ENCODE data around the gene MS4A4E.

The MS4A4E gene

DNA sequence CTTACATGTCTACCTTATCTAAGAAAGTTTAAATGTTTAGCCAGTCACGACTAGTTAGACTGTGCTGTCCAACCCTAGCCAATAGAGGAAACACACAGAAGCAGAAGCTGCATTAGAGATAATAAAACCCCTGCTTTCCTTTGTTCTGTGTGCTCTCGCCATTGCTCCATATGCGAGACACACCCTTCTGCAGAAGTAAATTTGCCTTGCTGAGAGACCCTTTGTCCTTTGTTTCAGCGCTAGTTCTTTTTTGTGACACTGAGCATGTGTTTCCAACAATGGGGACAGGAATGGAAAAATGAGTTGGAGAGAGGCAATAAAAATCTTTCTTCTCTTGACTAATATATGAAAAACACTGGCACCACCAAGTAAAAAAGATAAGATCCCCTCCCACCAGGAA is 18.1 kb upstream of the MS4A4E start:
- Histone ChIP-seq H3K9me3 (ENCODE audit: control insufficient read depth, low read depth, low read length) (no peaks in the 10 kb centered on the region), H3K4me1 (ENCODE audit: control insufficient read depth, low read depth, low read length) (no peaks in the 10 kb centered on the region), H3K4me3 (ENCODE audit: low read length) (no peak overlapping the region), H3K27ac (ENCODE audit: low read length) (no peak overlapping the region), H3K36me3 (ENCODE audit: control insufficient read depth, low read depth, low read length) (no peaks in the 10 kb centered on the region), H3K9ac (ENCODE audit: low read length) (no peak overlapping the region), H3K27me3 (ENCODE audit: control insufficient read depth, insufficient read depth, low read length) (no peaks in the 10 kb centered on the region)

DNA sequence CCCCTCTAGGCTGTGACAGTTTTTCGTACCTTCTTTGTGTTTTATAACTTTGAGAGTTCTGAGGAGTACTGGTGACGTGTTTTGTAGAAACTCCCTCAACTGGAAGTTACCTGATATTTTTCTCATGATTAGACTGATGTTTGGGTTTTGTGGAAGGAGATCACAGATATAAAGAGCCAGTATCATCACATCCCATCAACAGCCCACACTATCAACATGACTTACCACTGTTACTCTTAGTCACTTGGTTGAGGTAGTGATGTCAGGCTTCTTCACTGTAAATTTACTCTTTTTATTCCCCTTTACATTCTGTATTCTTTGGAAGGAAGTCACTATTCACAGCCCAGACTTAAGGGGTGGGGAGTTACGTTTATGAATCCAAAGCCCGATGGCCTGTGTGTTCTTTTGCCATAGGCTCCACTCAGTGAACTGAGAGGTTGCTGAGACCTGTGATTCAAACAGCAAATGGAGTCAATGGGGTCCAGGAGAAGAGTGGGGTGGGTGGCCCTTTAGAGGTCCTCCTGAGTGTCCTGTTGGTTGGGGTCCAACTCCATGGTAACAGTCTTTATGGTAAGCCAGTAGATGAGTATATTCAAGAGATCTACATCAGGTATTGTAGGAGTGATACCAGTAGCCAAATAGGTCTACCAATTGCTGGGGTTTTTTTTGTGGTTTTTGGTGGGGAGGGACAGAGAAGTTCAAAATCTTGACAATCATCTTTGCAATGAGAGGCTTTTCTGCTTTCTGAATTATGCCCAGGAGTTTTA is 15.2 kb upstream of the MS4A4E start:
- Histone ChIP-seq H3K9ac (ENCODE audit: low read length) (no peak overlapping the region), H3K36me3 (ENCODE audit: control insufficient read depth, low read depth, low read length) (no peaks in the 10 kb centered on the region), H3K27me3 (ENCODE audit: control insufficient read depth, insufficient read depth, low read length) (no peaks in the 10 kb centered on the region), H3K9me3 (ENCODE audit: control insufficient read depth, low read depth, low read length) (no peaks in the 10 kb centered on the region), H3K4me1 (ENCODE audit: control insufficient read depth, low read depth, low read length) (no peaks in the 10 kb centered on the region), H3K4me3 (ENCODE audit: low read length) (no peak overlapping the region), H3K27ac (ENCODE audit: low read length) (no peak overlapping the region)

DNA sequence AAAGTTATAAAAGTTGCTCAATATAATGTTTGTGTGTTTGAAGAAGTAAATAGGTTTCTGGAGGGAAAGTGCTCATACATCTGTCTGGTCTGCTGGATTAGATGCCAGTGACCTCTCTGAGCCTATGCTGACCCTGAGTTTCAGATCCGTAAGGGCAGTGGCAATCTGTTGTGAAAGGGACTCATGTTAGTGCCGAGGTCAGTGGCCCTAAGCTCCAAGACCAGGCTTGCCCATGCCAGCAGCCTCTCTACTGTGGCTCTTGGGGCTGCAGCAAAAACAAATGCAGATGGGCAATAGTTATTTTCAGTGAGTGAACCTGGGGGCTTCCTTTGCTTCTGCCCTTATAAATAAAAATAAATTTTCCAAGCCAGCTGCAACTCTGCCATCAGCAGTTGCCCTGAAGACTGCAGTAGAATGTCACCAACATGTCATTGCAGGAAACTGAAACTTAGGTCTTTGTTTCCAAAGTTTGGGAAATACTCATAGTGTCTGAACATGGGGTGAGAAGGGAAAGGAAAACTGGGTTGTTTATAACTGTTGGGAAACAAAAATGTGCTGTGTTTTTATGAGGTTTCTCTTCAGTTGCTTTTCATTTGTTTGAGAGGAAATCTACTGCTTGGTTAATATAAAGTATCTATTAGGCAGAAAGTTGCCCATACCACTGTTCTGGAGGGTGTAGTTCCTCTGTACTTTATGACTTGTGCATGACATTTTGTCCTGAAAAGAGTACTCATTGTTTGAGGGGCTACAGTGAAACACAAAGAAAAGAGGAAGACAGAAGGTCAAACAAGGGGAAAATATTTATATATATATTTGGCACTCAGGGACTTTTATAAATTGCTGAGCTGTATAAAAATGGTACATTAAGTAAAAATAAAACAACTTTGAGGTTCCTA is 9.5 kb upstream of the MS4A4E start:
- Histone ChIP-seq H3K36me3 (ENCODE audit: control insufficient read depth, low read depth, low read length) (no peaks in the 10 kb centered on the region), H3K4me3 (ENCODE audit: low read length) (no peak overlapping the region), H3K27ac (ENCODE audit: low read length) (no peak overlapping the region), H3K4me1 (ENCODE audit: control insufficient read depth, low read depth, low read length) (no peaks in the 10 kb centered on the region), H3K9ac (ENCODE audit: low read length) (no peak overlapping the region), H3K27me3 (ENCODE audit: control insufficient read depth, insufficient read depth, low read length) (no peaks in the 10 kb centered on the region), H3K9me3 (ENCODE audit: control insufficient read depth, low read depth, low read length) (no peaks in the 10 kb centered on the region)

DNA sequence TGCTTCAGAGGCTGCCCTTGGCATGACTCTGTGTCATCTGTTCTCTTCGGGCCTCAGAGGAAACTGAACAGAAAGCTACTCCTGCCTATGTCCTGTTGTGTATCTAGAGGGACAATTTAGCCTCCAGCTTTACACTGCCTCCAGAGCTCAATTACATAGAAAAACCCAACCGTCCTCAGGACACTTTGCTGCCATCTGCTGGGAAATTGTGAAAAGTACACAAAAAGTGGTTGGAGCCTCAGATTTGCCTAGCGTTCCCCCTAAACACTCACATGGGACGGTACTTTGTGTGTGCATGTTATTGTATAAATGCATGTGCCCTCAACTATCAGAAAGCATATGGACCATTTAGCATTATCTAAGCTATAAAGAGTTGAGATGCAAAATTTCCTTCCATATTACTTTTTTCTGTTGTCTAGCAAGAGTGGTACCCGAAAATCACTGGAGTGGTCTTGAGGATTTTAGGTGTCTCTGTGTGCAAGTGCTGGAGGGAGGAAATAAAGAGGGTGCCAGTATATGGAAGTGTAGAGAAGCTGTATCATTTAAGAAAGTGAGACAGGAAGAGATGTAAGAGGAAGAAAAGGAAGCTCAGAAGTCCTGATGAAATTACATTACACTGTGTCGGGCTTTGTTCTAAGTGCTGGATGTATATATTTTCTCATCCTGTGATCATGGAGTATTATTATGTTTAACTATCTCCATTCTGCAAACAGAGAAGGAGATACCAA is 8.7 kb upstream of the MS4A4E start:
- Histone ChIP-seq H3K9ac (ENCODE audit: low read length) (no peak overlapping the region), H3K4me3 (ENCODE audit: low read length) (no peak overlapping the region), H3K4me1 (ENCODE audit: control insufficient read depth, low read depth, low read length) (no peaks in the 10 kb centered on the region), H3K36me3 (ENCODE audit: control insufficient read depth, low read depth, low read length) (no peaks in the 10 kb centered on the region), H3K9me3 (ENCODE audit: control insufficient read depth, low read depth, low read length) (no peaks in the 10 kb centered on the region), H3K27me3 (ENCODE audit: control insufficient read depth, insufficient read depth, low read length) (no peaks in the 10 kb centered on the region), H3K27ac (ENCODE audit: low read length) (no peak overlapping the region)

DNA sequence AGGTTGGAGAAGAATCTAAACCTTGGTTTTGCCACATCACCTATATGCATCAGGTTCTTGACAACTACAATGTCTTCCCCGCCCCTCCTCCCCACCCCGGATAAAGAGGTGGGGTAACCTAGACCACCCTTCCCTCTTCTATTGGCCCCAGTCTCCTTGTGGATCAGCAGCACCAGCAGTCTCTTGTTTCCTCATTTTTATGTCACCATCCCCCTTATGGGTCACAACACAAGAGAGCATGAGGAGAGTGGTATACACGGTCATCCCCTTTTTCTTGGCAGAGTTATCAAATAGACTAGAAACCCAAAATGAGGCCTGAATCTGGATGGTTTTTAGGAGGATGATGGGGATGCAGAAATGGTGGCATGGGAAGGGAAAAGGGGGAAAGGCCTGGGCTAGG is 1.2 kb downstream of the MS4A4E start:
- H3K27me3 ChIP-seq (ENCODE audit: control insufficient read depth, insufficient read depth, low read length), result no peaks in the 10 kb centered on the region
- no peak overlapping the region for H3K27ac ChIP-seq (ENCODE audit: low read length)
- no peaks in the 10 kb centered on the region for H3K9me3 ChIP-seq (ENCODE audit: control insufficient read depth, low read depth, low read length)
- H3K4me1 ChIP-seq (ENCODE audit: control insufficient read depth, low read depth, low read length), result no peaks in the 10 kb centered on the region
- no peaks in the 10 kb centered on the region for H3K36me3 ChIP-seq (ENCODE audit: control insufficient read depth, low read depth, low read length)
- H3K9ac ChIP-seq (ENCODE audit: low read length), result no peak overlapping the region
- H3K4me3 ChIP-seq (ENCODE audit: low read length), result no peak overlapping the region

DNA sequence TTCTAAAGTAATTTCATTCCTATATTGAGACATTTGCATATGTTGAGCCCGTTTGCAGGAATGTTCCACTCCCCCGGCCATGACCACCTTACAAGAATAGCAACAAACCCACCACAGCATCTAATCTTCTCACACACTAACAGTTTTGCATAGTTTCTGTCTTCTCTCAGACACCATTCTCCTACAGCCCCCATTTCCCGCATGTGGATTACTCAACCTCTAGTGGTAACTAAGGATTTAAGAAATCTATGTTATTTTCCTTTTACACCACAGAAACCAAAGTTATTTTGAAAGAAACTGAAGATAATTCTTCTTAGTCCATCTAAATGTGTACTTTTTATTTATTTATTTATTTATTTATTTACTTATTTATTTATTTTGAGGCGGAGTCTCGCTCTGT is 2.3 kb downstream of the MS4A4E start:
- H3K9me3 ChIP-seq (ENCODE audit: control insufficient read depth, low read depth, low read length), result no peaks in the 10 kb centered on the region
- no peaks in the 10 kb centered on the region for H3K4me1 ChIP-seq (ENCODE audit: control insufficient read depth, low read depth, low read length)
- H3K27me3 ChIP-seq (ENCODE audit: control insufficient read depth, insufficient read depth, low read length), result no peaks in the 10 kb centered on the region
- H3K27ac ChIP-seq (ENCODE audit: low read length), result no peak overlapping the region
- H3K9ac ChIP-seq (ENCODE audit: low read length), result no peak overlapping the region
- no peak overlapping the region for H3K4me3 ChIP-seq (ENCODE audit: low read length)
- no peaks in the 10 kb centered on the region for H3K36me3 ChIP-seq (ENCODE audit: control insufficient read depth, low read depth, low read length)

DNA sequence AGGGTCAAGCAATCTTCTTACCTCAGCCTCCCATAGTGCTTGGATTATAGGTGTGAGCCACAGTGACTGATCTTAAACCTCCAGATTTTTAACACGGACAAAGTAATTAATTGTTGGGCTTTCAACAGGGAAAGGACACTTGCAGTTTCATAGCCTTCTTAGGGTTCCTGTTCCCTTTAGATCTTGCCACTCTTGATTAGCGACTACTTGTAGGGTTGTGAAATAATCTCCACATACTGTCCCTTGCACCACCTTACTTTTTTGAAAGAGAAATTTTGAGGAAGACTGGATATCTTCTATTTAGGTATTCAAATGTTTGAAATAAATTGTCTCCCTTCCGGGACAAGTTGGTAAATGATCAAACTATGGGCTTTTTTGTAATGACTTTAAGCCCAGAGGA is 7.6 kb downstream of the MS4A4E start:
- Histone ChIP-seq H3K36me3 (ENCODE audit: control insufficient read depth, low read depth, low read length) (no peaks in the 10 kb centered on the region), H3K9me3 (ENCODE audit: control insufficient read depth, low read depth, low read length) (no peaks in the 10 kb centered on the region), H3K27me3 (ENCODE audit: control insufficient read depth, insufficient read depth, low read length) (no peaks in the 10 kb centered on the region), H3K4me1 (ENCODE audit: control insufficient read depth, low read depth, low read length) (no peaks in the 10 kb centered on the region), H3K4me3 (ENCODE audit: low read length) (no peak overlapping the region), H3K9ac (ENCODE audit: low read length) (no peak overlapping the region), H3K27ac (ENCODE audit: low read length) (no peak overlapping the region)

DNA sequence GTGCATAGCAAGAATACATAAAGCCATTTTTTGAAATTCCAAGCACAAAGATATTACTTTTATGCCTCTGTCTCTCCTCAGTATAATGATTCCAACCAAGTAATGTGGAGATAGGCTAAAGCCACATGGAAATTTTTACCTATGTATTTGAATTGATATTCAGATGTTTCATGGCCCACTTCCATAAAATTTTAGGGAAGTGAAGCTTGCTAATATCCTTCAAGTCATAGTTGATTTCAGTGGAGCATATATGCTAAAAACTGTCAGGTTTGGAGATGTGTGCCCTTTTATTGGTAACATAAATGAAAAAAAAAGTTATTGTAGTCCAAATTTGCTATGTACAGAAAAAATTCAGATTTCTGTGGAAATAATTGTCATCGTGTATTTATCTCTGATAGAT is 12.3 kb downstream of the MS4A4E start:
- Histone ChIP-seq H3K36me3 (ENCODE audit: control insufficient read depth, low read depth, low read length) (no peaks in the 10 kb centered on the region), H3K9me3 (ENCODE audit: control insufficient read depth, low read depth, low read length) (no peaks in the 10 kb centered on the region), H3K4me3 (ENCODE audit: low read length) (no peak overlapping the region), H3K27me3 (ENCODE audit: control insufficient read depth, insufficient read depth, low read length) (no peaks in the 10 kb centered on the region), H3K4me1 (ENCODE audit: control insufficient read depth, low read depth, low read length) (no peaks in the 10 kb centered on the region), H3K27ac (ENCODE audit: low read length) (no peak overlapping the region), H3K9ac (ENCODE audit: low read length) (no peak overlapping the region)

DNA sequence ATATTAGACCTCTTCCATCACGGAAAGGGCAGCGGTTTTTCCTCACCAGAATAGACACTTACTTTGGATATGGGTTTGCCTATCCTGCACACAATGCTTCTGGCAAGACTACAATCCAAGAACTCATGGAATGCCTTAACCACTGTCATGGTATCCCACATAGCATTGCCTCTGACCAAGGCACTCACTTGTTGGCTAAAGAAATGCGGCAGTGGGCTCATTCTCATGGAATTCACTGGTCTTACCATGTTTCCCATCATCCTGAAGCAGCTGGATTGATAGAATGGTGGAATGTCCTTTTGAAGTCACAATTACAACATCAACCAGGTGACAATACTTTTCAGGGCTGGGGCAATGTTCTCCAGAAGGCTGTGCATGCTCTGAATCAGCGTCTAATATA is 20.8 kb downstream of the MS4A4E start:
- no peak overlapping the region for H3K9ac ChIP-seq (ENCODE audit: low read length)
- H3K36me3 ChIP-seq (ENCODE audit: control insufficient read depth, low read depth, low read length), result no peaks in the 10 kb centered on the region
- no peaks in the 10 kb centered on the region for H3K27me3 ChIP-seq (ENCODE audit: control insufficient read depth, insufficient read depth, low read length)
- no peak overlapping the region for H3K4me3 ChIP-seq (ENCODE audit: low read length)
- H3K9me3 ChIP-seq (ENCODE audit: control insufficient read depth, low read depth, low read length), result no peaks in the 10 kb centered on the region
- no peak overlapping the region for H3K27ac ChIP-seq (ENCODE audit: low read length)
- H3K4me1 ChIP-seq (ENCODE audit: control insufficient read depth, low read depth, low read length), result no peaks in the 10 kb centered on the region

DNA sequence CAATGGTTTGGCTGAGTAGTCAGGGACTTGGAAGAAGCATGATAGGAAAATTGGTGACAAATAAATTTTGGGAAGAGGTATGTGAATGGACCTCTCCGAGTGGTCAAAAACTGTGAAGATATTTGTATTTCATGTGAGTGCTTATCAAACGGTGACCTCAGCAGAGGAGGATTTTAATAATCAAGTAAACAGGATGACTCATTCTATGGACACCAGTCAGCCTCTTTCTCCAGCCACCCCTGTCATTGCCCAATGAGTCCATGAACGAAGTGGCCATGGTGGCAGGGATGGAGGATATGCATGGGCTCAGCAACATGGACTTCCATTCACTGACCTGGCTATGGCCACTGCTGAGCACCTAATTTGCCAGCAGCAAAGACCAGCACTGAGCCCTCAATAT is 21.2 kb downstream of the MS4A4E start:
- Histone ChIP-seq H3K9ac (ENCODE audit: low read length) (no peak overlapping the region), H3K4me1 (ENCODE audit: control insufficient read depth, low read depth, low read length) (no peaks in the 10 kb centered on the region), H3K27me3 (ENCODE audit: control insufficient read depth, insufficient read depth, low read length) (no peaks in the 10 kb centered on the region), H3K27ac (ENCODE audit: low read length) (no peak overlapping the region), H3K36me3 (ENCODE audit: control insufficient read depth, low read depth, low read length) (no peaks in the 10 kb centered on the region), H3K9me3 (ENCODE audit: control insufficient read depth, low read depth, low read length) (no peaks in the 10 kb centered on the region), H3K4me3 (ENCODE audit: low read length) (no peak overlapping the region)

DNA sequence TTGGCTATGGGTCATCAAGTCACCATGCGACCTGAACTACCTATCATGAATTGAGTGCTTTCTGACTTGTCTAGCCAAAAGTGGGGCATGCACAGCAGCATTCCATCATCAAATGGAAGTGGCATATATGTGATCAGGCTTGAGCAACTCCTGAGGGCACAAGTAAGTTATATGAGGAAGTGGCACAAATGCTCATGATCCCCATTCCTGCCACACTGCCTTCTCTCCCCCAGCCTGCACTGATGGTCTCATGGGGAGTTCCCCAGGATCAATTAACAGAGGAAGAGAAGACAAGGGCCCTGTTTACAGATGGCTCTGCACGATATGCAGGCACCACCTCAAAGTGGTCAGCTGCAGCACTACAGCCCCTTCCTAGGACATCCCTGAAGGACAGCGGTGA is 21.8 kb downstream of the MS4A4E start:
- H3K36me3 ChIP-seq (ENCODE audit: control insufficient read depth, low read depth, low read length), result no peaks in the 10 kb centered on the region
- H3K4me1 ChIP-seq (ENCODE audit: control insufficient read depth, low read depth, low read length), result no peaks in the 10 kb centered on the region
- H3K27me3 ChIP-seq (ENCODE audit: control insufficient read depth, insufficient read depth, low read length), result no peaks in the 10 kb centered on the region
- no peaks in the 10 kb centered on the region for H3K9me3 ChIP-seq (ENCODE audit: control insufficient read depth, low read depth, low read length)
- H3K9ac ChIP-seq (ENCODE audit: low read length), result no peak overlapping the region
- H3K27ac ChIP-seq (ENCODE audit: low read length), result no peak overlapping the region
- H3K4me3 ChIP-seq (ENCODE audit: low read length), result no peak overlapping the region
